WERI-Rb-1 (cell line): ENCODE results near the gene EPB41L5.
"Not testable (repeated sequence)": the region's sequence is repeated elsewhere in the genome, so short reads cannot be mapped to it uniquely, and the experiment has no call there.

ENCODE experiments used
- DNase-seq: peaks from one replicate; pipeline ENCODE4 v3.0.0-alpha.2; 2020
- H3K27ac ChIP-seq: fragments of 250-450 bp; sonication (Bioruptor Pico); 2 replicates; pipeline ENCODE4 v1.5.1; 2020; ENCODE audit warnings: mild to moderate bottlenecking, moderate library complexity
- H3K27me3 ChIP-seq: fragments of 250-450 bp; sonication (Bioruptor Pico); 2 replicates; pipeline ENCODE4 v1.5.1; 2021; ENCODE audit warnings: mild to moderate bottlenecking, low read depth, moderate library complexity; ENCODE audit not compliant: insufficient read depth, severe bottlenecking
- H3K36me3 ChIP-seq: fragments of 250-450 bp; sonication (Bioruptor Pico); 2 replicates; pipeline ENCODE4 v1.5.1; 2020; ENCODE audit warnings: mild to moderate bottlenecking, moderate library complexity
- H3K4me3 ChIP-seq: 2 replicates; pipeline ENCODE4 v1.5.1; 2011; ENCODE audit warnings: low read depth, mild to moderate bottlenecking, control low read depth, low read length
- H3K9me3 ChIP-seq: fragments of 250-450 bp; sonication (Bioruptor Pico); 2 replicates; pipeline ENCODE4 v1.5.1; 2021; ENCODE audit warnings: mild to moderate bottlenecking, moderate library complexity; ENCODE audit not compliant: severe bottlenecking
- TF ChIP-seq, protein P1 (sequence below): IDR thresholded peaks from 2 replicates; pipeline ENCODE4 v1.5.1; 2011; ENCODE audit warnings: low read depth, mild to moderate bottlenecking, control low read depth, inconsistent platforms, low read length

EPB41L5 gene

DNA sequence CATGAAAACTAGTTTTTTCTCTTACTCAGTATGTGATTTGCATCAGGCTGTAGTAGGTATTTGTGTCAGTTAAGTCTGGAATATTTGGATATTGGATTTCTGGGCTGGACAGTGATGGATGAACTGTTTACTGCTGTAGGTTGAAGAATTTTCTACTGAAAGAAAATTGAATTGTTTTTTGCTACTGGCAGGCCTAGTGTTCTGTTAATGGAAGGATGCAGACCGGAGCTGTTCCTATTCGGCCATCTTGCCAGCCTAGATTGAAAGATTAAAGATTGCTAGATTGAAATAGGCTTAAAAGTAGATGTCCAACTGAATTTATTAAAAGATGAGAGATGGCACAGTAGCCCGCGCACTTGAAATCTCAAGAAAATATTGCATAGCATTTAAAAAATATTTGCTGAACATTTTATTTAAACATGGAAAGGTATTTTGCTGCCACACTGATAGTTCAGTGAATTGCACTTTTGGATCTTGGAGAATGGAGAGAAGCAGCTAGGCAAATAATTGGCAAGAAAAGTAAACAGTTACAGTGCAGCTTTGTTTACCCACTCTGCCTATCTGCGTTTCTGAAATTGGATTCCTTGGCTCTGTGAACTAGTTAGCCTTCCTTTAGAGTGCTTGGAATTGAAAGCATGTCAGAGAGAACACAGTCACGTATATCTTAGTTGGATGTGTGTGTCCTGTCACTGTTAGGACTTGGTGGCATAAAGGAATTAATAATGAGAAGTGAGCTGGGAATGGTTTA is 54.1 kb downstream of the EPB41L5 start:
- no peak for DNase-seq
- H3K27ac ChIP-seq, result no peak overlapping the region
- TF ChIP-seq, protein P1, sequence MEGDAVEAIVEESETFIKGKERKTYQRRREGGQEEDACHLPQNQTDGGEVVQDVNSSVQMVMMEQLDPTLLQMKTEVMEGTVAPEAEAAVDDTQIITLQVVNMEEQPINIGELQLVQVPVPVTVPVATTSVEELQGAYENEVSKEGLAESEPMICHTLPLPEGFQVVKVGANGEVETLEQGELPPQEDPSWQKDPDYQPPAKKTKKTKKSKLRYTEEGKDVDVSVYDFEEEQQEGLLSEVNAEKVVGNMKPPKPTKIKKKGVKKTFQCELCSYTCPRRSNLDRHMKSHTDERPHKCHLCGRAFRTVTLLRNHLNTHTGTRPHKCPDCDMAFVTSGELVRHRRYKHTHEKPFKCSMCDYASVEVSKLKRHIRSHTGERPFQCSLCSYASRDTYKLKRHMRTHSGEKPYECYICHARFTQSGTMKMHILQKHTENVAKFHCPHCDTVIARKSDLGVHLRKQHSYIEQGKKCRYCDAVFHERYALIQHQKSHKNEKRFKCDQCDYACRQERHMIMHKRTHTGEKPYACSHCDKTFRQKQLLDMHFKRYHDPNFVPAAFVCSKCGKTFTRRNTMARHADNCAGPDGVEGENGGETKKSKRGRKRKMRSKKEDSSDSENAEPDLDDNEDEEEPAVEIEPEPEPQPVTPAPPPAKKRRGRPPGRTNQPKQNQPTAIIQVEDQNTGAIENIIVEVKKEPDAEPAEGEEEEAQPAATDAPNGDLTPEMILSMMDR, result no peak

DNA sequence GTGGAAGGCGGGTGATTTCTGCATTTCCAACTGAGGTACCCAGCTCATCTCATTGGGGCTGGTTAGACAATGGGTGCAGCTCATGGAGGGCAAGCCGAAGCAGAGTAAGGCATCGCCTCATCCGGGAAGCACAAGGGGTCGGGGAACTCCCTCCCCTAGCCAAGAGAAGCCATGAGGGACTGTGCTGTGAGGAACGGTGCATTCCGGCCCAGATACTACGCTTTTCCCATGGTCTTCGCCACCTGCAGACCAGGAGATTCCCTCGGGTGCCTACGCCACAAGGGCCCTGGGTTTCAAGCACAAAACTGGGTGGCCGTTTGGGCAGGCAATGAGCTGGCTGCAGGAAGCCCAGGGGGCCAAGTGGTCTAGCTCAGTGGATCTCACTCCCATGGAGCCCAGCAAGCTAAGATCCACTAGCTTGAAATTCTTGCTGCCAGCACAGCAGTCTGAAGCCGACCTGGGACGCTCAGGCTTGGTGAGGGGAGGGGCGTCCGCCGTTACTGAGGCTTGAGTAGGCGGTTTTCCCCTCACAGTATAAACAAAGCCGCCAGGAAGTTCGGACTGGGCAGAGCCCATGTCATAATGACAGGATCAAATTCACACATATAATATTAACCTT is 55.3 kb downstream of the EPB41L5 start:
- H3K36me3 ChIP-seq, H3K27me3 ChIP-seq, H3K9me3 ChIP-seq, H3K4me3 ChIP-seq, DNase-seq, H3K27ac ChIP-seq: not testable (repeated sequence)

More for the DNA sequence above, 54.1 kb downstream of the EPB41L5 start:
- Histone ChIP-seq H3K27me3 (no peaks in the 10 kb centered on the region), H3K36me3 (no peaks in the 10 kb centered on the region), H3K4me3 (no peak overlapping the region), H3K9me3 (no peaks in the 10 kb centered on the region)

DNA sequence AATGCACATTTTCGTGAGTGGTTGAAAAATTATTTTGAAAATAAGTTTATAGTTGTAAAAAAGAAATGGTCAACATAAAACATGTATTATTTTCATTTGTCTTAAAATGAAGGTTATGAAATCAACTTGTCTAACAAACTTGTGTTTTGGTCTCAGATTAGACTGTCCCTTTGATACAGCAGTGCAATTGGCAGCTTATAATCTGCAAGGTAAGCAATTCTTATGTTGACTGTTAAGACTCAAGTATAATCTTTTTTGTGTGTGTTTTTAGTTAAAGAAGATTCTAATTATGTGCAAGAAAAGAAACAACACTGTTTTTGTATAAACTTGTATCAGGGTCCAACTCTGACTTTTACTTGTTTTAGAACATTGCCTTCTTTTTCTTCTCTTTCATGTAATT is 62.7 kb downstream of the EPB41L5 start:
- no peak for DNase-seq
- TF ChIP-seq, protein P1, result no peak
- Histone ChIP-seq H3K36me3 (peaks cover 19% of the 10 kb centered on the region), H3K4me3 (no peak overlapping the region), H3K9me3 (no peaks in the 10 kb centered on the region), H3K27ac (no peak overlapping the region), H3K27me3 (no peaks in the 10 kb centered on the region)

DNA sequence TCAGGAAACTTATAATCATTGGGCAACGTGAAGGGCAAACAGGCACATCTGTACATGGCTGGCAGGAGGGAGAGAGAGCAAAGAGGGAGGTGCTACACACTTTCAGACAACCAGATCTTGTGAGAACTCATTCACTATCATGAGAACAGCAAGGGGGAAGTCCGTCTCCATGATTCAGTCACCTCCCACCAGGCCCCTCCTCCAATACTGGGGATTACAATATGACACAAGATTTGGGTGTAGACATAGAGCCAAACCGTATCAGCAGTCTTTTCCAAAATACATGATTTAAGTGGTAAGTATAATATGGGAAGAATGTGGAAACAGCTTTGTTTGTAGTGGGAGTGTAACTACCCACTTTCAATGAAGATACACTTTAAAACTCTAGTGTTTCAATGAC is 65.0 kb downstream of the EPB41L5 start:
- Histone ChIP-seq H3K27me3 (no peaks in the 10 kb centered on the region), H3K4me3 (no peak overlapping the region), H3K27ac (no peak overlapping the region), H3K9me3 (no peaks in the 10 kb centered on the region), H3K36me3 (peaks cover 19% of the 10 kb centered on the region)
- TF ChIP-seq, protein P1, result no peak
- no peak for DNase-seq

DNA sequence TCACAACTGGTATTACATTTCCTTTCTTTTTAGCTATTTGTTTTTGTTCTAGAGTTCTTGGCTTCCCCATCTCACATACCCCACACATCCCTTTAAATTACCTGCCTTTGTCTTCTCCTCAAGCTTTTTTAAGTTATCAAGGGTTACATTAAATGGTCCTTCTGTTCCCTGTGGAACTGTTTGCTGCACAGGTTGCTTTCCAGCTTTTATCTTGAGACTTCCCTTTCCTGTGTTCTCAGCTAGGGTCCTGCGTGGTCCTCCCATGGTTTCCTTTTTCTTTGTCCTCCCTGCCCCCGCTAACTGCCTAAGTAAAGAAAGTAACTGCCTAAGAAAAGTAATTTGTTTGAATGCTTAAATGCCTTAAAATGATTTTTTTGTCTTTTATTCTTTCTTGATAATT is 66.8 kb downstream of the EPB41L5 start:
- TF ChIP-seq, protein P1, result no peak
- no peaks in the 10 kb centered on the region for H3K27me3 ChIP-seq
- no peaks in the 10 kb centered on the region for H3K9me3 ChIP-seq
- peaks cover 19% of the 10 kb centered on the region for H3K36me3 ChIP-seq
- H3K4me3 ChIP-seq, result no peak overlapping the region
- no peak for DNase-seq
- no peak overlapping the region for H3K27ac ChIP-seq

DNA sequence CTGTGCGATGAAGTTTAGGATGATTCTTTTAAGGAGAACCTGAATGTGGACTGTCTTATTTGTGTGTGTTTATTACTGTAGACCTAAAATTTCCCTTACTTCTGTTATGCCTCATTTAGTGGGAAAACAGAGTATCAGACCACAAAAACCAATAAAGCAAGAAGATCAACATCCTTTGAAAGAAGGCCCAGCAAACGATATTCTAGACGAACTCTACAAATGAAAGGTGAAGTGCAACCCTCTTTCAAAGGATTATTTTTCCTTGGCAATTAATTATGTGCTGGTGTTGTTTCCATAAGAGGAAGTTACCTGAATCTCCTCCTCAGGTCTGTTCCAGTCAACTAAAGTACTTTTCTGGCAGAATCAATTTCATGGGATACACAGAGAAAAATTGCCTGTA is 78.6 kb downstream of the EPB41L5 start:
- no peak overlapping the region for H3K27ac ChIP-seq
- no peaks in the 10 kb centered on the region for H3K9me3 ChIP-seq
- TF ChIP-seq, protein P1, result no peak
- H3K36me3 ChIP-seq, result peaks cover 11% of the 10 kb centered on the region
- H3K4me3 ChIP-seq, result no peak overlapping the region
- no peaks in the 10 kb centered on the region for H3K27me3 ChIP-seq
- DNase-seq, result no peak
